ENCODE measurements around the gene ENTHD1.

DNA sequence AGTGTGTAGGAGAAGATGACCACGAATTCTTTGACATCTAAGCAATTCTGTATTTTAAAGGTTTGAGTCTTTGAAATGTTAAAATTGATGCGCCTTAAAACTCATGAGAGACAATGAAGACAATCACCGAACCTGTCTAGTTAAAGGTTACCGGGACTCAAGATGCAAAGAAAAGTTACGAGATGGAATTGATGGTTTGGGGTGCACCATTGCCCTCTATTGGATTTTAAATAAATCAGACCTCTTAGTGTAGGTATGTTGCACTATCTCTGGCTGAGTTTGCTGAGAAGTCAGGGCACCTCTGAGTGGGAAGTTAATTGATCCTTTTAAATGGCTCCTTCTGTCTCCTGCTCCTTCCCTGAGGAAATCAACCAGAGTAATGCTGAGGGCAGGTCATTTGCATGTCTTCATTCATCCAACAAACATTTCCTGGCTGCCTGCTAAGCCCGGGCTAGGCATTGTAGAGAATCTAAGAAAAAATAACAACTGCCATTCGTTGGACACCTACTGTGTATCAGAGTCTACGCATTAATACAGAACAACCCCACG lies 47.3 kb upstream of the ENTHD1 start:
- TF ChIP-seq CTCF (IDR thresholded peaks at IDR 0.05; ENCODE audit: poor library complexity, severe bottlenecking) (no peak), TAF1 (IDR thresholded peaks at IDR 0.05; ENCODE audit: low read depth) (no peak)
